Measurements from ENCODE around the gene CDKN1B.

The CDKN1B gene

DNA sequence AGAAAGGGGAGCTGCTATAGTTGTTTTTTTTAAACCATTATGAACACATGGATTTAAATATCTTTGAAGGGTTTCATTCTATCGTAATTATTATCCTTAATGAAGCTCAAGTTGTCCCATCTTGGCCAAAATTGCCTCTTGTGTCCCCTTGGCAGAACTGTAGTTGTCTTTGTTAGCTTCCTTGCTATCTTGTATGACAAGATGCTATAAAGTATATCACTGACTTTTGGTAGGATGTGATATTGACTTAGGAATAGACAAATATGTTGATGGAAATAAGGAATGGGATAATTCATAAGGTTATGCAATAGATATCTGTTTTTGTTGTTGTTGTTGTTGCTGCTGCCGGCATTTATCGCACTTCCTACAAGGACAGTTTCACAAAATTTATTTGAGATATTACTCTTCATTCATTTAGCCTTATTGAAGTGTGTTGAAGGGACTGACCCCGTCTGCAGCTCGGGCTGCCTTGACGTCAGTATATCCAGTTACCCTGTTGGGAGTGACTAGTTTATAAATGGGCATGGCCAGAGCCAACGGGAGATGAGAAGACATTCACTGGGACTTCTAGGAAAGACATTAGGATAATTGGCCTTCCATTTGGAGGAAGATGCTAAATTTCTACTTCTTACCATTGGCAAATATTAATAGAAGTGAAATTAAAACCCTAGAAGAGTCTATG, 42.2 kb downstream of the CDKN1B start:
- no peak for DNase-seq (ENCODE audit: low read depth)

GRCh38 chr12:12764824-12765223, 47.7 kb downstream of the CDKN1B start:
- no peak for DNase-seq (ENCODE audit: low read depth)

GRCh38 chr12:12770262-12770661, 53.1 kb downstream of the CDKN1B start:
- DNase-seq (ENCODE audit: low read depth): no peak

Measured in iris pigment epithelial cell (primary cell).